ENCODE measurements around the gene THSD4.
A peak's percentile ranks its signal among the peaks of the same experiment; 100 is the strongest.

The THSD4 gene

DNA sequence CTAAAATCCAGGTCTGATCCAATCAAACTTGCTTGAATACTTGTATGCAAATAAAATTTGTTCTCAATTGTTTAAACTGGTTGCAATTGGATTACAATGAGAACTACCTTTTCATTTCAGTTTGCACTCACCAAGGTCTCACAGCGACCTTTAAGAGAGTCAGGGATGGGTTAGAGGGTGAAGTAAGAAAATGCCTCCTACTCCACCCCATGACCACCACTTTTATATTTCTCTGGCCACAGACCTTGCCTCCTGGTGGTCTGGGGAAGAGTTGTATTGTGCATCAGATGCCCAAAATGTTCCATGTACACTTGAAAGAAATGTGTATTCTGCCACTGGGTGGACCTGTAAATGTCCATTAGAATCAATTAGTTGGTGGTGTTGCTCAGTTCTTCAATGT, 16.4 kb upstream of the THSD4 start:
- no peak for DNase-seq (ENCODE audit: low read depth)

DNA sequence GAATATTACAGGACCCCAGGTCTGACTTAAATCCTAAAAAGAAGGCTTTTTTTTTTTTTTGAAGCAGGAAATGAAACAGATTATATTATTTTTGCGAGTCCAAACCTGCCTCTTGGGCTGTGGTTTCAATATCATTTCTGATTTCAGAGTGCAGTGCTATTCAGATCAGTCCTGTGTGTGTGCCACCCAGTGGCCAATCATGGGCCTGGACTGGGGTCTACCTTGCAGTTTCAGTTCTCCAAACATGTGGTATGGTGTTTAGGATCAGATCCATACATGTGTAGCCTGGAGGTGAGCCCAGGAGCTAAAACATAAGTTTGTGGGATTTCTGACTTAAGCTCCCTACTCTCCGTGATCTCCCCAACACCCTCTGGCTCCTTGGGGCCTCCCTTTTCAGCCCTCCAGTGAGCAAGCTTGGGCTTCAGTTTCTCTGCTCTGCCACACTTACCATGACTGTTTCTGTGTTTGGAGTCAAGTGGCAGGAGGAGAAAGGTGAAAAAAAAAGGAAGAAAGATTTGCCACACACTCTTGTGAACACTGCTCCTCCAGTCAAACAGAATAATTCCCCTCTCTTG, 12.1 kb upstream of the THSD4 start:
- peak; percentile 35 for DNase-seq (ENCODE audit: low read depth)

DNA sequence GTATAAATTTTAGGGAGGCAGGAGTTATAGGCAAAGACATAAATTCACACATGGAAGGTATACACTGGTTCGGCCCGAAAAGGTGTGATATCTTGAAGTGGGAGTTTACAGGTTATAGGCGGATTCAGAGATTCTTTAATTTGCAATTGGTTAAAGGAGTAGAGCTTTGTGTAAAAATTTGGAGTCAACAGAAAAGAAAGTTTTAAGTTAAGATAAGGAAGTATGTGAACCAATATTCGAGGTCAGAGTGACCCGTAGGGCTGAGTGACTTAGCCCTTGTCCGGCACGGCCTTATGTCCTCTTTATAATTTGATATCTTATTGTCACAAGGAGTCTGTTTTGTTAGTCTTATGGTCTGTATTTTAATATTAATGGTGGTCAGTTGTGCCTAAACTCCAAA, 10.6 kb upstream of the THSD4 start:
- no peak for DNase-seq (ENCODE audit: low read depth)

DNA sequence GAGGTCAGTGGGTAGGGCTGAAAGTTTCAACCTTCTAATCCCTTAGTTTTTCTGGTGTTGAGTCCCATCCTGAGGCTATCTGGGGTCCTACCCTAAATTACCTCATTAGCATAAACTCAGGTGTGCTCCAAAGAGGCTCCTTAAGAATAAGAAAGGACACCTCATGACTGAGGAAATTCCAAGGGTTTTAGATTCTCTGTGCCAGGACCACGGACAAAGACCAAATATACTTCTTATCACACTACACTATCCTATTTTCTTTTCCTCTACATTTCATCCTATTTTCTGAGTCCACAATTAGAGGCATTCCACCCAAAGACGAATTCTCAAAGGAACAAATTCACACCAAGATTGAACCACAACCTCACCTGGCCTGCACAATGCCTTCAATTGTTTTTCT, 9.8 kb upstream of the THSD4 start:
- DNase-seq (ENCODE audit: low read depth), result no peak

DNA sequence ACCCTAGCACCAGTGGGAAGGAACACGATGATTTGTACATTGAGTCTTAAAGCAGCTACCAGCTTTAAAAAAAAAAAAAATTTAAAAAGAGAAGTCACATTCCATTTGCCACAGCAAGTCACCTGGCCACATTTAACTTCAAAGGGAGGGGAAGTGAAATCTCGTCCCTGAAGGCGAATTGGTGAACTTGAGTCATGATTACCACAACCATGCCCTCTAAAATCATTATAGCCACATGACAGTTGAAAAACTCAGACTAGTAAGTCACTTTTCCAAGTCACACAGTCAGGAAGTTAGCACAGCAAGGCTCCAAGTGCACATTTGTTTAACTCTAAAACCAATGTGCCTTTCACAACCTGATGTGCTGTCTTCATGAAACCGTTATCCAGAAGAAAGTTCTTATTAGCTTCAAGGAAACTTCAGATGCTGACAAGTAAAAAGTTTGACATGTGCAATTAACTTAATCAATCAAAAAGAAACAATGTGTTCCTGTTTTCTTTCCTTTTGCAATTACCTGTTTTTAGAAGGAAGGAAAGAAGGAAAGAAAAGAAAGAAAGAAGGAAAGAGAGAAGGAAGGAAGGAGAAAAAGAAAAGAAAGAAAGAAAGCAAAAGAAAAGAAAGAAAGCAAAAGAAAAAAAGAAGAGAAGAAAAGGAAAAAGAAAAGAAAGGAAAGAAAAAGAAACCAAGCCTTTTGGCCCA, 8.3 kb upstream of the THSD4 start:
- DNase-seq (ENCODE audit: low read depth), result no peak

DNA sequence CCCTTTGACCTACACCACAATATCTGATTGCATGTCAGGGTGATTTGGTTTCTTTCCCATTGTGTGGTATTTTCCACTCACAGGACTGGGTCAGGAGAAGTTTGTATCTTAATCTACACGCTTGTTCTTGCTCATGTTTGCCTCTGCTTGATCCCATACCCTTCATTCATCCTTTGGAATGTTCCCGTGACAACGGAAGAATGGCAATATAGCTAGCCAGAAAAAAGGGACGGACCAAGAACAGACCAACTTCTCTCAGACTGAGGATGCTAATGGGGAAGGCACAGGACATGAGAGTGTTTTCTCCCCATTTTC, 7.8 kb upstream of the THSD4 start:
- no peak for DNase-seq (ENCODE audit: low read depth)

DNA sequence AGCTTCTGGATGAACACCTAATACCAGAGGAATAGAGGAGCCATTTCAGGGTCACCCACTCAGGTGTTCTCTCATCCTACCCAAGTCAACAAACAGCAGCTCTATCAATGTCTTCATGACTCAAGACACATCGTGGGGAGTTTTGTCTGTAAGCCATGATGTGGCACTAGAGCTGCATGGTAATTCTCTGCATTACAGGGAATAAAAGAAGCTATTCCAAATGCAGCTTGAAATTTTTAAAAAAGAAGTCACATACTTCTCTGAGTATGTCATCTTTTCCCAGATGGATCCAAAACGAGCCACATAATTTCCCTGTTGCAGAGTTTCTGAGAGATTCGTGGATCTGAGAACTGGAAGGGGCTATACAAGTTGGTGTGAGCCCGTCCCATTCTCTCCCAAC, 6.1 kb upstream of the THSD4 start:
- DNase-seq (ENCODE audit: low read depth), result peak; percentile 64

DNA sequence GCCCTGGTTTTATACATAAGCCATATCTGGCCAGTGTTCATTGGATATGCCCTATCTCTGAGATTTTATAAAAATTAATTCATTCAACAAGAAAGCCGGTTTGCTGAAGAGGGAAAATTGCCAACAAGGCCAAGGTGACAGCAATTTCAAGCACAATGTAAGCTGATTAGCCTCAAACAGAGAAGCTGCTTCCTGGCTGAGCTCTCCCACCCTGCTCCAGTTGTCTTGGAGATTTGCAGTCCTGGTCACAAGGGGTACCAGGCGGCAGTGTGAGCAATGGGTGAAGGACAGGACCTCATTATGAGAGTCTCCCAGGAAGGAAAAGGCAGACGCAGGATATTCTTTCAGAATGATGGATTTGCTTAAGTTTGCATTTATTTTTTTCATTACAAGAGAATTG, 5.4 kb upstream of the THSD4 start:
- no peak for DNase-seq (ENCODE audit: low read depth)

DNA sequence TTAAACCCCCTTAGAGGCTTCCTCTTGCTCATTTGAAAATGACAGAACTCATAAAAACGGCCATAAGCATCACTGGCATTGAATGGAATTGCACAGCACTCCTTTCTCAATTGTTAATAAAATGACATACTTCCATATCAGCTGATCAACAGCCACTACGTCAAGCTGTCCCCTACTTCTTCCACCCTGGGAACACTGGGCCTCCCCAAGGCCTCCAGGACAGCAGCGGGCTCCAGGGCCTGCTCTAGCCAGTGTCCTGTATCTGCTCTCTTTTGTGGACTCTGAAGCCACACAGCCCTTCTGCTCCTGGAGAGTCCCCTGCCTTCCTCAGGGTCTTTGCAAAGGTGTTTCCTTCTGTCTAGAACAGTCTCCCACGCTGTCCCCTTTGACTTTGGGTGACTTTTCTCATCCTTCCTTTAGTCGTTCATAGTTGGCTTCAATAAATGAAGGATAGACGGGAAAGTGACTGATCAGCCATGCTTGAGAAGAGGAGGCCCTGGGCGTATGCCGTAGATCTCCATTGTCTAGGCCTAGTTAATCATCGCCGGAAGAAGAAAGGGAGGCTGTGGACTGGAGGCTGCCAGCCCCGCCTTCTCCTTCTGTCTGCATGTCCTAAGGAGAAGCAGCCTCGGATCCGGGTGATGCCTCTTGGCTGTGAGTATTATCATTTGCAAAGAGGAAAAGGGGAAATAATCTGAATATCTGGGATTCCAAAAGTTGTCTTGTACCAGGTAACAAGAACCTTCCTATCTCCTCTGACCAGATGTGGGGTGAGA, 4.7 kb upstream of the THSD4 start:
- DNase-seq (ENCODE audit: low read depth), result no peak

DNA sequence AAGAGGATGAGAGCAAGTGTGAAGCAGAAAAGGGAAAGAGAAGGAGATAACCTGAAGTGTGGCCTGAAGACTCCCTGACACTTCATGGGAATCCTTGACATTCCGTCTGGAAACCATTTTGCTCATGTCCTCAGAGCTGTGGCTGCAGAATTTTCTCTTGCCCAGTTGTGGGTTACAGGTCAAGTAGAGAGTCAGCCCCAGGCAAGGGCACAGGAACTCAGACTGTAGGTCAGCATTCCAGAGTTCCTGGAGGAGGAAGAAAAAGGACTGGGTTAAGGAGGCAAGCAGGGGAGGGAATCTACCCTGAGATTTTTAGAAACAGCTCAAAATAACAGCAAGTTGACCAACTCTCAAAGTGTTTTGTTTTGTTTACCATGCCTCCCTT, 4.1 kb upstream of the THSD4 start:
- peak; percentile 57 for DNase-seq (ENCODE audit: low read depth)

DNA sequence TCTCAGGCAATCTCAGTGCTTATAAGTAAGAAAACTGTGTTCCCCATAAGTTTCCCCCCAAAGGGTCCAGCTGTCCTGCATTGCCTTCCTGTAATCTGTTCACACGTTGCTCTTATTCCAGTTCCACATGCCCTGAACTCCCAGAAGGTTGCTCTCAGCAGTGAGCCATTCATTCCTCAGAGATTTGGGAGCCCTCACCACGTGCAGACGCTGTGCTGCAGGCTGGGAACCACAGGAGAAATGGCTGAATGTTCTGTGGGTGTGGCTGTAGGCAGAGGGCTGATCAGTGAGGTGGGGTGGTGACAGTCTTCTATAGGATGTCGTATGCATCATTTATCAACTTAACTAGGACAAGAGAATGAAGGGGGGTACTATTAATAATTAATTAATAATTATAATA, 3.3 kb upstream of the THSD4 start:
- no peak for DNase-seq (ENCODE audit: low read depth)

DNA sequence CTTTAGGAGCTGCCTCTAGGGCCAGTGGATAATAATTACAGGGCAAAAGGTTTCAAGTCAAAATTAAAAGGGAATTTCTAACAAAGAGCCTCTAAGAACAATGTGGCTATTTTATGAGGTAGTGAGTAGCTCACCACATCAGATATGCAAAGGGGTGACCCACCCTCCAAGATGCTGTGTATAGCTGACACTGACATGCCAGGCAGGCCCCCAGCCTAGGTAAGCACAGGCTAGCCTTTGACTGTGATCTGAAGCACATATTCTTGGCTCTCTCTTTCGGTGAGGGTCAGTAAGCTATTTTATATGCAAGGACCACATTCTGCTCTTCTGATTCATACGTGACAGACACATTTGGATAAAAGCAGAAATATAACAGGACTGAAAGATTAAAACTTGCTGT, 2.8 kb upstream of the THSD4 start:
- DNase-seq (ENCODE audit: low read depth), result no peak

DNA sequence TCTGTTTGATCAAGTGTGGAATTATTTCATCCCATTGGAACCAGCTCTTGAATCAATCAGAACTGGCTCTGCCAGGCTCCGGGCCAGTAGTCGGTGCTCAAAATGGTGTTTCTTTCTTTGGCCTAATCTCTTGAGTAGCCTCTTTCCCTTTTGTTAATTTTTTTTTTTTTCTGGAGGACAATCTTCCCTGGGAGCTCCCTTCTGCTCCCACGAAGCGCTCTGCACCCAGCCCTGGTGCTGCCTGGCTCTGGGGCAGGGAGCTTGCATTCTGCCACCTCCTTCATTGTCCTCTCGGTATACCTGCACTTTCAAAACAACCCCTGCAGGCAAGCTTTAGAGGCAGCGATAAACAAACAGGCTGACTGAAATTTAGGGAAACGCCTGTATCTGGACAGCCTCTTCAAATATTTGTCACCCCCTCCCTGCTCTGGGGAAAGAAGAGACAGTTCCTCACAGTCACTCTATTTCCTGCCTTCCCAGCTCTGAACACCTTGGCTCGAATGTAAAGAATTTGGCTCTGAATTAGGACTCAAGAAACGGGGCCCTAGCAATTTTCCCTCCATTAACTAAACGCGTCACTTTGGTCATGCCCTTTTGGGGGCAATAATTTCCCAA, 1.1 kb upstream of the THSD4 start:
- DNase-seq (ENCODE audit: low read depth), result no peak

DNA sequence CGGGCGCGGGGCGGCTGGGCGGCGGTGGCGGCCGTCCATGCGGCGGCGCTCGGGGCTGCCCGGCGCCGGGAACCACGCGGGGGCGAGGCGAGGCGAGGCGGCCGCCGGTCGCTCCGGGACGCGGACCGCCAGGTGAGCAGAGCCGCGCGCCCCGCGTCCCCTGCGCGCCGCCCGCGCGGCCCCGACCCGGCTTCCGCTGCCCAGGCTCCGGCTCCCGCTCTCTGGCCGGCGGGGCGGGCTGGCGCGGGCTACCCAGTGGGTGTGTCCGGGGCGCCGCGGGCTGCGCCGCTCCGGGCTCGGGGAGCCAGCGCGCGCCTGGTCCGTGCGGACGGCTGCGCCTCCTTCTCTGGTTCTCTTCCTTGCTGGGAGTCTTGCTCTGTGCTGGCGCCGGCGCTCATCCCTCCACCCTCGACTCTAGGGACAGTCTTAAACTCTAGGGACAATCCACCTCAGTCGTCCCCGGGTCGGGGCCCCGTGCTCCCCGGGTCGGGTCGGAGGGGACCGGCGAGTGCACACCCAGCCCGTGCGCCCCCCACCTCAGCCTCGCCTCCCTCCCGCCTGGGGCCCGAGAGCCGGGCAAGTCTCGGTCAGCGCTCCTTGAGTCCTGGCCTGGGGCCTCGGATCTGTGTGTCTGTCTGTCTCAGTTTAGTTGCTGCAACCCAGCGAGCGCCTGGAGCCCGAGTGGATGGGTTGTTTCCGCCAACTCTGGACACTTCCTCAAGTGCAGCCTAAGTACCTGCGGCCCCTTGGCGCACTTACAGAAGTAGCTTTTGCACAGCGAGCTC, 488 bp downstream of the THSD4 start:
- DNase-seq (ENCODE audit: low read depth), result peak; percentile 48

DNA sequence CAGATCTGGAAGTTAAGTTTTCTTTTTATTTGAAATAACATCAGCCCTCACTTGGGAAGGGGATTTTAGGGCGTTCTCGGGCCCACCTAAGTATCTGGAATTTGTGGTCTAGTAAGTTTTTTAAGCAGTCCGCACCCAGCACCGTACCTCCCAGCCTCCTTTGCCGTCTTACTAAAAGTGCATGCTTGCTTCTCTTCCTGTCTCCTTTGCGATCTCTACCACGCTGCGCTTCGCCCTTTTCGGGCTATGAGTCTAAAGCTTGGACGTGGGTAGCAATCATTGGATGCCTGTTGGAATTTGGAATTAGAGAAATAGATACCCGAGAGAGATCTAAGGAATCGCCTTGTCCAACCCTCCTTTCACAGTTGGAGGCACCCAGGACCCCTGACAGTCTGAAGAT, 1.1 kb downstream of the THSD4 start:
- no peak for DNase-seq (ENCODE audit: low read depth)

DNA sequence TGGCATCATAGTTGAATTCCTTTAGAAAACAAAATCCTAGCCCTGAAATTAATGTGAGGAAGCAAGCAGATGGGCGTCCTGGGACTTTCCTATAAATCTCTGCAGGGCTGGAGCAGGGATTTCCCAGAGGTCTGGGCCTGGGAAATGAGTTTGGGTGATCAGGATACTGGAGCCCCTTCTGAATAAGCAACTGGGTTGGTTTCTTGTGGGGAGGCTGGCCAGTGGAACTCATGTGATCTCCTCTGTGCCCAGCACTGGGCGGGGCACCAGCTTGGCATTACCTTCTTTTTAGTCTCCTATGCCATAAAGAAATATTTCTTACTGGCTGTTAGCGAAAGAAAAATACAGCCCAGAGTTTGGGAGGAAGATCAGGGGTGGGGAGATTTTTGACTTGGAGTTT, 1.7 kb downstream of the THSD4 start:
- DNase-seq (ENCODE audit: low read depth), result no peak

DNA sequence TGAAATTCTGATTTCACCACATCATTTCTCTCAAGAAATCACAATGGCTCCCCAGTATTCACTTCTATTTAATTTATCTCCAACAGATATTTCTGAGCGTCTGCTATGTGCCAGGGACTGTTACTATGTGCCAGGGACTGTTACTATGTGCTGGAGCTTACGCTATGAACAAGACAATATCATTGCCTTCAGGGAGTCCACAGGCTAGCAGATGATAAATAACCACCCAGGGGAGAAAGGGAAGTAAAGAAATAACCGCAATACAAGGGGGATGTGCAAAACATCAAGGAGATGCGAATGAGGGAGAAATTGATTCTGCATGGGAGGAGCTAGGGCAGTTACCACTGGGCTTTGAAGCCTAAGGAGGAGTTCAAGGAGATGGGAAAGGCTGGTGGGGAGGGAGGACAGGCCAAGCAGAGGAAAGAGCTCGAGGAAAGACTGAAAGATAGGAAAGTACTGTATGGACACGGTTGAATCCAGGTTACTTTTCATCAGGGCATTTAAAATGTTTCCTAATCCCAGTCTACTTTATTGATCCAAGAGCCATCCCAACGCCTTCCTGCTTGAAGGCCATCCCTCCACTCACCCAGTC, 2.5 kb downstream of the THSD4 start:
- DNase-seq (ENCODE audit: low read depth), result no peak

DNA sequence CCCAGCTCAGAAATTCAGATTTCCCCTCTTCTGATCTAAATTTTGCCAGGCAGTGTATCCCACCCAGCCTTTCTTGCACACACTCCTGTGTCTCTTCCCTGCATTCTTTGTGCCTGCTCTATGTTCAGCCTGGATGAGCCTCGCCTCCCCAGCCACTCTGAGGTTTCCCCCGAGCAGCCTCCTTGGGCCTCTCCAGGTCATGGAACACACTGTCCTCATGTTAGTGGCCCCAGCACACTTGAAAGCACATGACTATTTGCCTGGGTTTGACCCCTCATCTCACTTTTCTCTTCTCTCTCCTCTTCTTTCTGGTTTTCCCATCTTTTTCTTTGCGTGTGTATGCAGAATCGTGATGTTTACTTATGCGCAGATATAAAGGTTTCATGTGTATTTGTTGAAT, 3.1 kb downstream of the THSD4 start:
- DNase-seq (ENCODE audit: low read depth), result no peak

DNA sequence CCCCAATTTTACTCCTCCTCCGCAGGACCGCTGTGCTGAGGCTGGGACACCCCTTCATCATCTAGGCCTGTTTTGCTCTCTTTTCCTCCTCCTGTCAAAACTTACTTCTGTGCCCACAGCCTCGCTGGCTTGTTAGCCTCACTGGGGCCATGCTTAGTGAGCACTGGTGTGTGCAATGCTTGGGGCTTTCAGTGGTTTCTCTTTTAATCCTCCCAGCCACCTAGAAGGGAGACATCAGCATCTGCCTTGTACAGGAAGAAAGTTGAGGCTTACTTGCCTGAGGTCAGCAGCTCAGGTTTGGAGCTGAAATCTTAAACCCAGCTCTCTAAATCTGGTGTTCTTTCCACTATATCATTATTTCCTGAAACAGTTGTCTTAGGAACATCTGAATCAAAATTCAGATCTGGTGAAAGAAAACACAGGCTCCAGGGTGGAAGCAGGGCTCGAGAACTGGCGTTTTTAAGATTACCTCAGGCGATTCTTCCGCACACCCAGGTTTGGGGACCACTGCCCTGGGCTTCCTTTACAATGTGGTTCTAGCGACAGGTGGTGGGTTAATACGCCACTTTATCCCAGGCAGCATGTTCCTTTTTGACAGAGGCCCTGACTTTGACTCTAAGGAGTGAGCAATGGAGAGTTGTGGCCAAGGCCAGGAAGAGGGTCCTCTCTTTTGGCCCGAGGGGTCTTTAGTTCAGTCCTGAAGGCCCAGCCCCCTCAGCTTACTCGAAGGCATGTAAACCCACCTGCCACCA, 3.8 kb downstream of the THSD4 start:
- no peak for DNase-seq (ENCODE audit: low read depth)

DNA sequence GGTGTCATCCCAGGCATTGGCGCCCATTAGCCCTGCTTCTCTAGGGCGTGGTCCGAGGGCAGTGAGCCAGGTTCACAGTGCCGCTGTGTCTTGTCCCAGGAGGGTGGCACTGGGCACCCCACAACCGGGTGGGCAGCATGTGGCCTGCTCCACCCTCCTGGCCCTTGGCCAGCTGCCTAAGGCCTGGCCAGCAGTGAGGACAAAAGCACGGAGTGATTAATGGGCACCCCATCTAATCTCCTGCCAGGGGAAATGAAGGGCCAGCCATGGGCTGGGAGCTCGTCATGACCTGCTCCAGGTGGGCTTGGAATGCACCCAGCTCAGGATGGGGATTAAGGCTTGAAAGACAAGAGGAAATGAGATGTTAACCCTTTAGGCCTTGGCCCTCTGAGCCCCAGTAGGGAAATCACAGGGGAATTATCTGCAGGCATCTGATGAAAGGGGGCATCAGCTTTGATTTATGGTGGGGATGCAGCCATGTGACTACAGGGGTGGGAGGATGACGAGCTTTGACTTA, 5.2 kb downstream of the THSD4 start:
- no peak for DNase-seq (ENCODE audit: low read depth)

DNA sequence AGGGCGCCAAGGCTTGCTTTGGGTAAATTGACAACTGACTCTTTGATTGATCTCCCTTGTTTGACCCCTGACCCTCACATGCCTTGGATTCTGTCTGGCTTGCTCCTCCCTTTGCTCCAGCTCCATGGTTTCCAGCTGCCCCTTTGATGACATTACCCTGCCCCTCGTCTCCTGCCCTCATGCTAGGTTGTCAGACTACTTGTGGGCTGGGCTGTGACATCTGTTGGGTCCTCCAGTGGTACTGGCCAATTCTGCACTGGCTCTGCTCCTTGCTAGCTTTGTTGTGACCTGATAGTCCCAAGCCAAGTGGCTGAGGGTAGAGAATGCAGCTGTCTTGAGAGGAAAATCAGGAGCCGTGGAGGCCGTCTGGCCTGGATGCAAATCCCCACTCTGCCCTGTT, 6.2 kb downstream of the THSD4 start:
- no peak for DNase-seq (ENCODE audit: low read depth)

All from fibroblast of gingiva (primary cell).